HAP-1 (cell line): ENCODE data around the gene ADAMTS19.
A peak's percentile ranks its signal among the peaks of the same experiment; 100 is the strongest.

ENCODE experiments used
- DNase-seq, 2 experiments: peaks; one replicate each; pipeline ENCODE4 v3.0.0-alpha.2; 2016 to 2020; ENCODE audit warnings: low spot score in 2 of 2
- H3K27me3 ChIP-seq: fragments of 250-450 bp; sonication (Bioruptor Pico); 2 replicates; pipeline ENCODE4 v1.5.1; 2020; ENCODE audit warnings: low read depth, mild to moderate bottlenecking, moderate library complexity
- H3K36me3 ChIP-seq: fragments of 250-450 bp; sonication (Bioruptor Pico); replicated peaks from 2 replicates; pipeline ENCODE4 v1.5.1; 2020; ENCODE audit warnings: mild to moderate bottlenecking
- H3K4me1 ChIP-seq: fragments of 250-450 bp; sonication (Bioruptor Pico); 2 replicates; pipeline ENCODE4 v1.5.1; 2020; ENCODE audit warnings: mild to moderate bottlenecking
- H3K4me3 ChIP-seq: fragments of 250-450 bp; sonication (Bioruptor Pico); 2 replicates; pipeline ENCODE4 v1.5.1; 2020; ENCODE audit warnings: mild to moderate bottlenecking, moderate library complexity
- H3K9me3 ChIP-seq: fragments of 250-450 bp; sonication (Bioruptor Pico); 2 replicates; pipeline ENCODE4 v1.5.1; 2020; ENCODE audit warnings: mild to moderate bottlenecking, moderate library complexity
- in situ Hi-C: fragments of 300-500 bp; cut with MboI; formaldehyde crosslinking; loops from 3 replicates; pipeline ENCODE4 v1.14.3; 2020; ENCODE audit warnings: low sequenced_read_pairs, inconsistent platforms, mixed read lengths

ADAMTS19 gene

DNA sequence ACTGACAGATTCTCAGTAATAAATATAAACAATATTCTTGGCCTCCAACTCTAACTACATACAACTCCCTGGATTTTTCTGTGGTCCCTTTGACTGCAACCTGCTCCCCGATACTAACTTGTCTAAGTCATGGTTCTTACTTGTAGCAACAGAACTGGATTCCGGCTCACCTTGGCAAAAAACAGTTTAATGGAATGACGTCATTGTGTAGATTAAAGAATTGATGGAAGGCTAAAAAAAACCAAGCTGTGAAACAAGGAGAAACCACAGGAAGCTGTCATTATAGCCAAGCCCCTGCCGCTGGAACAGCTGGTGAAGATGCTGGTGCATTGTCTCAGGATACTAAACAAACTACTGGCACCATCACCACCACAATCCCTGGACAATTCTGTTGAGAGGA, 11.4 kb upstream of the ADAMTS19 start:
- Histone ChIP-seq H3K9me3 (no peaks in the 10 kb centered on the region), H3K27me3 (no peaks in the 10 kb centered on the region), H3K4me3 (no peak overlapping the region), H3K36me3 (no peaks in the 10 kb centered on the region), H3K4me1 (no peaks in the 10 kb centered on the region)
- in situ Hi-C loops, result no loop called here
- DNase-seq, result no peak

DNA sequence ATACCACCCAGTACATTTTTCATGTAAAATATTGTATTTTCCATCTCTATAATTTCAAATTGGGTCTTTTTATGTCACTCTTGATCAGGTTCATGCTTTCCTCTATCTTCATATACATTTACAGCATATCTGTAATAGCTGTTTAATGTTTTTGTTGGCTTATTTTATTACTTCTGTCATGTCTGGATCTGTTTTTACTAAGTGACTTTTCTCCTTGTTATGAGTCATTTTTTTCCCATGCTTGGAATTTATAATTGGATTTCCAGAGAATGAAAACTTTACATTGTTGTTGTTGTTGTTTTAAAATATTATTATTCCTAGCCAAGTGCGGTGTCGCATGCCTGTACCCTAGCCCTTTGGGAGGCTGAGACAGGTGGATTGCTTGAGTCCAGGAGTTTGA, 5.6 kb upstream of the ADAMTS19 start:
- in situ Hi-C loops, result no loop called here
- H3K9me3 ChIP-seq, result no peaks in the 10 kb centered on the region
- no peak for DNase-seq
- no peaks in the 10 kb centered on the region for H3K36me3 ChIP-seq
- H3K4me1 ChIP-seq, result no peaks in the 10 kb centered on the region
- no peaks in the 10 kb centered on the region; the same call in 1 of the 2 replicates for H3K27me3 ChIP-seq
- H3K4me3 ChIP-seq, result no peak overlapping the region

DNA sequence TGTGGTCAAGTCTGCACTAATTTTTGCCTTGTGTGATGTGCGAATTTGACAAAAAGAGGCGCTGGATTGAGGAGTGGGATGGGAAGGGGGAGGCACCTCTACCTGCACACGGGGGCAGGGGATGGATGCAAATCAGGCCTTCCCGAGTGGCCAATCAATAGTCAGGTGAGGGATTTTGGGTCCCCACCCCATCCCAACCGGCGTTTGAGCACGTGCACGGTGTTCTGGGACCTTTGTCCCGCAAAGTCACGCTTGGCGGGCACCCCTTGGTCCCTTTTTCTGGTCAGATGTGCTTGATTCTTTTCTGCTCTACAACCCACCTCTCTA, 685 bp upstream of the ADAMTS19 start:
- Histone ChIP-seq H3K4me3 (no peak overlapping the region), H3K9me3 (no peaks in the 10 kb centered on the region), H3K27me3 (peaks cover 18% of the 10 kb centered on the region), H3K4me1 (no peaks in the 10 kb centered on the region), H3K36me3 (no peaks in the 10 kb centered on the region)
- in situ Hi-C loops, result no loop called here
- DNase-seq, result no peak

DNA sequence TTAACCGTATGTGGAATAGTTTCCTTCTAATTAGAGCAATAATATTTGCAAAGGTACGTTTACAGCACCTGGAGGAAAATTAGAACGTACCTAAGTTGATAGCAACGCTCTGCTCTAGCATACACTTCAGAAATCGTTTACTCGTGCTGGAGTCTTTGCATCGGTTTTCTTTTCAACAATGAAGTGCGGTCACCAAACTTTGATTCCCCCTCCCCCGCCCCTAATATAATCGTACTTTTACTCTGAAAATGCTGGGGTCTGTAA, 506 bp downstream of the ADAMTS19 start:
- no peak for DNase-seq
- no peaks in the 10 kb centered on the region for H3K4me1 ChIP-seq
- peak overlapping the region; percentile 14 for H3K4me3 ChIP-seq
- peaks cover 18% of the 10 kb centered on the region for H3K27me3 ChIP-seq
- in situ Hi-C loops, result no loop called here
- H3K36me3 ChIP-seq, result no peaks in the 10 kb centered on the region
- no peaks in the 10 kb centered on the region for H3K9me3 ChIP-seq

DNA sequence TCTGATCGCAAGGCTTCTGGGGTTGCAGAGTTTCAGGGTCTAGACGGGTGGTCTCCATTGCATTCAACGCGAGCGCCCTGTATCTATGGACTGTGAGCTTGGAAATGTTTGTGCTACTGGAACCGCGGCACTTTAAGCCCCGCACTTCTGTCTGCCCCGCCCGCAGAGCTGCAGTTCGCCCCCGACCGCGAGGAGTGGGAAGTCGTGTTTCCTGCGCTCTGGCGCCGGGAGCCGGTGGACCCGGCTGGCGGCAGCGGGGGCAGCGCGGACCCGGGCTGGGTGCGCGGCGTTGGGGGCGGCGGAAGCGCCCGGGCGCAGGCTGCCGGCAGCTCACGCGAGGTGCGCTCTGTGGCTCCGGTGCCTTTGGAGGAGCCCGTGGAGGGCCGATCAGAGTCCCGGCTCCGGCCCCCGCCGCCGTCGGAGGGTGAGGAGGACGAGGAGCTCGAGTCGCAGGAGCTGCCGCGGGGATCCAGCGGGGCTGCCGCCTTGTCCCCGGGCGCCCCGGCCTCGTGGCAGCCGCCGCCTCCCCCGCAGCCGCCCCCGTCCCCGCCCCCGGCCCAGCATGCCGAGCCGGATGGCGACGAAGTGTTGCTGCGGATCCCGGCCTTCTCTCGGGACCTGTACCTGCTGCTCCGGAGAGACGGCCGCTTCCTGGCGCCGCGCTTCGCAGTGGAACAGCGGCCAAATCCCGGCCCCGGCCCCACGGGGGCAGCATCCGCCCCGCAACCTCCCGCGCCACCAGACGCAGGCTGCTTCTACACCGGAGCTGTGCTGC, 1.0 kb downstream of the ADAMTS19 start:
- H3K4me3 ChIP-seq, result peak overlapping the region; percentile 14
- H3K27me3 ChIP-seq, result peaks cover 18% of the 10 kb centered on the region
- no peaks in the 10 kb centered on the region for H3K4me1 ChIP-seq
- peak; percentile 10 to 67 for DNase-seq
- H3K9me3 ChIP-seq, result no peaks in the 10 kb centered on the region
- no peaks in the 10 kb centered on the region for H3K36me3 ChIP-seq
- in situ Hi-C loops, result no loop called here

DNA sequence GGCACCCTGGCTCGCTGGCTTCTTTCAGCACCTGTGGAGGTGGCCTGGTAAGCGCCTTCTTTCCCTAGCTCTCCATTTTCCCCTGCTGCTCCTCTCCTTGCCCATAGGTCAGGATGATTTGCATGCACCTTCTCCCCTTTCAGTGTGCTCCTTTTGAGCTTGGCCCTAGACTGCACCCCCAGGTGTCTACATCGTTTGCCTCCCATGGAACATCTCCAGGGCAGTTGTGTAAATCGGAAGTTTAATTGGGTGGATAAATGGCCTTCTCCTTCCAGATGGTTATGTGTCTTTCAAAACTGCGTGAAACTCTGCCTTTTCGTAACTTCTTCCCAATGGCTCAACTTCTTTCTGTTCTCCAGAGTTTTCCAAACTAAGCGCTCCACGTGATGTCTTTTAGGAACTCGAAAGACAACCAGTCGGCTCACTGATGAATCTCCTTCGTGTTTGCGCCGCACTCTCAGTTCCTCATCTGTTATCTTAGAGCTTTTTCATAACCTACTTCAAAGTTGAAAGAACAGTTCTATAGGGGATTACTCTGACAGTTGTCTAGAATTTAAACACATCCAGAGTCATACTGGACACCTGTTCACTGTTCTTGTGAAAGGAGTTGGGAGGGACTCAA, 1.7 kb downstream of the ADAMTS19 start:
- in situ Hi-C loops, result no loop called here
- DNase-seq, result no peak
- H3K9me3 ChIP-seq, result no peaks in the 10 kb centered on the region
- no peaks in the 10 kb centered on the region for H3K4me1 ChIP-seq
- peak overlapping the region; percentile 14; the same call in 1 of the 2 replicates for H3K4me3 ChIP-seq
- peaks cover 18% of the 10 kb centered on the region for H3K27me3 ChIP-seq
- no peaks in the 10 kb centered on the region for H3K36me3 ChIP-seq

DNA sequence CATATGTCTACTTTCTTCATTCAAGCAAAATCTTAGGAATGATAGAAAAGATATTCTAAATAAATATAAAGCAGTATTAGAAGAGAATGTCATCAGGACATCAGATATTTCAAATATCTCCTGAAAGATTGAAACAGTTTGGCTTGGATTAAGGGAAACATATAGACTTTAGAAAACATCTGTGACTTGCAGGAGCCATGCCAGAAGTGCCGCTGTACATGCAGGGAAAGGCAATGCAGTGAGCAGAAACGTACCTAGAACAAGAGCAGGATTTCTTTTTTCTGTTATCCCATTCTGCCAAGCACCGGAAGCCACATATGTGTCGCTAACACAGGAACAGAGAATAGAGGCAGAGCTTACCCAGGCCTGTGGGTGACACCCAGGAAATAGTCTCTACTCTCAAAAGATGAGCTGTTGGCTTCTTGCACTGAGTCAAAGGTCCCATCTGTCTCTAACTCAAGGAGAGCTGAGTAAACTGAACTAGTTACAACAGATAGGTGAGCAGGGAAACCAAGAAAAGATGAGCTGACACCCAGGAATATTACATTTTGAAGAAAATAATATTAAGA, 5.8 kb downstream of the ADAMTS19 start:
- H3K36me3 ChIP-seq, result no peaks in the 10 kb centered on the region
- peaks cover 12% of the 10 kb centered on the region for H3K27me3 ChIP-seq
- no peak overlapping the region for H3K4me3 ChIP-seq
- no peaks in the 10 kb centered on the region for H3K9me3 ChIP-seq
- H3K4me1 ChIP-seq, result no peaks in the 10 kb centered on the region
- in situ Hi-C loops, result no loop called here
- DNase-seq, result no peak

DNA sequence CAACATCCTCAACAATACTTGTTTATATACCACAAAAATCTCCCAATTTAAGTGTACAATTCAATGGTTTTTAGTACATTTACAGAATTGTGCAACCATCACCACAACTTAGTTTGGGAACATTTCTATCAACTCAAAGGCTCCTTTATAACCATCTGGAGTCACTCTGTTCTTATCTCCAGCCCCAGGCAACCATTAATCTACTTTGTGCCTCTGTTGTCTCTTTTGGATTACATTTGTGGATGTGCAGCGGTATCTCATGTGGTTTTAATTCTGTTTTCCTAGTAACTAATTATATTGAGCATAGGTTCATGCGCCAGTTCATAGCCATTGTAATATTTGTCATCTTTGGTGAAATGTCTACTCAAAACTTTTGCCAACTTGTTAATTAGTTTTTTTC, 14.4 kb downstream of the ADAMTS19 start:
- no peaks in the 10 kb centered on the region; the same call in 1 of the 2 replicates for H3K27me3 ChIP-seq
- in situ Hi-C loops, result no loop called here
- no peaks in the 10 kb centered on the region for H3K36me3 ChIP-seq
- H3K4me3 ChIP-seq, result no peak overlapping the region
- DNase-seq, result no peak
- H3K9me3 ChIP-seq, result no peaks in the 10 kb centered on the region
- no peaks in the 10 kb centered on the region for H3K4me1 ChIP-seq

DNA sequence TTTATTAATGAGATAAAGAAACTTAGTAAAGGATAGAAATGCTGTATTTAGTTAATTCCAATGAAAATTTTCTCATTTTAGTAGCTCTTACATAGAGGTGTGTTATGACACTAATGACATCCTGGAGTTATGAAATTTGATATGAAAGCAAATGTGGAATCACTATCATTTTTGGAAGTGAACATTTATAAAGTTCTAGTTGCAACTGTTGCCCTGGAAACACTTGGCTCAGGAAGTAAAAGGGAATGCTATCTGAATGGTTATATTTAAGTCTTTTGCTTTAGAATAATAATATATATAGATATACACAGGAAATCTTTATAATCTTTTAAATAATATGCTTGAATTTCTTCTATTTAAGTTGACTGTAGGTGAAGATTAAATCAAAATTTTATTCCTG, 16.7 kb downstream of the ADAMTS19 start:
- no peak for DNase-seq
- Histone ChIP-seq H3K4me3 (no peak overlapping the region), H3K4me1 (no peaks in the 10 kb centered on the region), H3K9me3 (no peaks in the 10 kb centered on the region), H3K36me3 (no peaks in the 10 kb centered on the region), H3K27me3 (no peaks in the 10 kb centered on the region; the same call in 1 of the 2 replicates)
- in situ Hi-C loops, result no loop called here

DNA sequence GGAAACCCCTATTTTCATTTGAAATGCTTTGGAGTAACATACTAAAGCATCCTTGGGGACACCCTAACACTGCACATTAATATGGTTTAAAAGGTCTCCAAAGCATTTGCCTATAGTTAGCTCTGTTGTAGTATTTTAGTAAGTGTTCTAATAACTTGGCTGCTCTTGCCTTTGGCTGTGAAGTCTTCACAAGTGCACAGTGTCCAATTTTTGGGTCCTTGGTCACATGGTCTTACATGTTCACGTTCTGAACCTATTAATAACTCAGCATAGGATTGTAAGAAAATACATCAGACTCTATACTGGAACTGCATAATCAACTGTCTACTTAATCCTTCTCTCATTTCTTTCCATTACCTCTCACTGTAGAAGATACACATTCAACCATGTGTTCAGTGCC, 17.4 kb downstream of the ADAMTS19 start:
- Histone ChIP-seq H3K4me1 (no peaks in the 10 kb centered on the region), H3K36me3 (no peaks in the 10 kb centered on the region), H3K9me3 (no peaks in the 10 kb centered on the region), H3K4me3 (no peak overlapping the region), H3K27me3 (no peaks in the 10 kb centered on the region; the same call in 1 of the 2 replicates)
- in situ Hi-C loops, result no loop called here
- DNase-seq, result no peak

DNA sequence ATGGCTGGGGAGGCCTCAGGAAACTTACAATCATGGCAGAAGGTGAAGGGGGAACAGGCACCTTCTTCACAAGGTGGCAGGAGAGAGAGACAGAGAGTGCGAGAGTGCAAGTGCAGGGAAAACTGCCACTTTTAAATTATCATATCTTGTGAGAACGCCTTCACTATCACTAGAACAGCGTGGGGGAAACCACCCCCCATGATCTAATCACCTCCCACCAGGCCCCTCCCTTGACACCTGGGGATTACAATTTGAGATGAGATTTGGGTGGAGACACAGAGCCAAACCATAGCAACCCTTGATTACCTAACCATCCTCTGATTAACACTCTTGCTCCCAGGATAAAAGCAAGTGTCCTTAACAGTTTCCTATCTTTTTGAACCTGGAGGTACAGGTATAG, 21.1 kb downstream of the ADAMTS19 start:
- Histone ChIP-seq H3K4me3 (no peak overlapping the region), H3K27me3 (no peaks in the 10 kb centered on the region; the same call in 1 of the 2 replicates), H3K4me1 (no peaks in the 10 kb centered on the region), H3K9me3 (no peaks in the 10 kb centered on the region), H3K36me3 (no peaks in the 10 kb centered on the region)
- in situ Hi-C loops, result no loop called here
- no peak for DNase-seq

DNA sequence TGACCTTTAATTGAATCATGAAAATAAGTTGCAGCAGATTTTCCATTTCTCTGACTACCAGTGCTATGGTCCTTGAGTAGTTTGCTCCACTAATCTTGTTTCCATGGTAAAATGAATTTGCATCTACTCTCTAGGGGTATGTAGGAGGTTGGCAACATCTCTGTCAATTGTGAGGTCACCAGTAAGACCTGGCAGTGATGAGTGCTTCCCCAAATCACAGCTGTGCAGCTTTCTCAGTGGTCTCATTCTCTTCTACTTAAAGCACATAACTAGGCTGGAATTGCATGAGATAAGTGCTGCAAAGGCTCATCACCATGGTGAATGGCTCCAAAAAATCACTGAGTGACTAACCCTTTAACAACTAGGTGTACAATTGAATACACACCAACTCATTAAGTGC, 36.3 kb downstream of the ADAMTS19 start:
- no peaks in the 10 kb centered on the region for H3K4me1 ChIP-seq
- in situ Hi-C loops, result no loop called here
- DNase-seq, result no peak
- H3K4me3 ChIP-seq, result no peak overlapping the region
- H3K27me3 ChIP-seq, result no peaks in the 10 kb centered on the region
- no peaks in the 10 kb centered on the region for H3K9me3 ChIP-seq
- H3K36me3 ChIP-seq, result no peaks in the 10 kb centered on the region

DNA sequence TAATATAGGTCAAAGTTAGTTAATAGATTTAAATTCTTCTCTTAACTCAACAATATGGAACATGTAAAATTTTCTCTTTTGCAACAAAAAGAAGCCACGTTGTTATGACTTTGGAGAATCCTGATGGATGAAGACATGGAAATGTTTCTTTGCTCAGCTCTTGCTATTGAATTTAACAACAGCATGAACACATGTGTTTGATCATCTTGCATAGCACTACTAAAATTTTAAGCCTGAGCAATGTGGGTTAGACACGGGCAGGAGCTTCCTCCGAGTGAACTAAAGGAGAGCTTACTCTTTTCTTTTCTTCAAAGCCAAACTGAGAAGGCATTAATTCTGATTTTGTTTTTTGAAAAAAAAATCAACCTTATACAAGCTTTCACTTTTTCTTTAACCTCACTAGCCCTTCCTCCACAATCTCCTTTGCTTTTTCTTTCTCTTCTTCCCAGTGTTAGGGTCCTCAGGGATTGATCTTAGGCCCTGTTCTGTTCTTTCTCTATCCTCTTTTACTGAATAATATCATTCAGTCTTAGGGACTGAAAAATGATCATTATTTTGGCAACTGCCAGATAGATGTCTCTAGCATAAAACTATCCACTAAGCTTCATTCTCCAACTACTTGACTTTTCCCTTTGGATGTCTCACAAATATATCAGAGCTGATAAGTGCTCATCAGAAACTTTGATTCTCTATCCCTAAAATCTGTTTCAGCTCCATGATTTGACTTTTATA, 36.9 kb downstream of the ADAMTS19 start:
- Histone ChIP-seq H3K9me3 (no peaks in the 10 kb centered on the region), H3K4me1 (no peaks in the 10 kb centered on the region), H3K36me3 (no peaks in the 10 kb centered on the region), H3K4me3 (no peak overlapping the region), H3K27me3 (no peaks in the 10 kb centered on the region)
- in situ Hi-C loops, result no loop called here
- no peak for DNase-seq

DNA sequence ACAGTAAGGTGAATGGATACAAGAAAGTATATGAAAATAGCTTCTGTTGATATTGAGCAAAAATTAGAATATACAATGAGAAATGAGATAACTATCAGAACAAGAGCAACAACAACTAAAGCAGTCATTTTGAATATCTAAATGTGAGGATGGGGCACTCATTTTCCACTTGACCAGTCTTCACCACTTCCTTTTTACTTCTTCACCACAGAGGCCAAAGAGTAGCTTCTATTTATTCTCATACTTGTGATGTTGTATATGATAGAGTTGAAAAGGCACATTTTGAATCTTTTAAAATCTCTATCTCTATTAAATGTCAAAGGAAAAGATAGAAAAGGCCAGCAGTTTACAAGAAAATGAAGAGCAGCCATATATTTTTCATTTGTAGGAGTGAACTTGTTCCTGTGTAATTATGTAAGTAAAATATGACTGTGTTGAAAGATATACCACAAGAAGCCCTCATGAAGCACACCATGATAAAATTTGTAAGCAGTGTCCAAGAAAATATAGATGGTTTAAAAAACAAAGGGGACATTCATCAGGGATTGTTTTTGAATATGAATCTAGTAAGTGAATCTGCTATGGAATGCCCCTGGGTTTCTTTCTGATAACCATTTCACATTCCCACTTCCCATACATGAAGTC, 39.2 kb downstream of the ADAMTS19 start:
- in situ Hi-C loops, result no loop called here
- H3K36me3 ChIP-seq, result no peaks in the 10 kb centered on the region
- H3K4me1 ChIP-seq, result no peaks in the 10 kb centered on the region
- H3K9me3 ChIP-seq, result no peaks in the 10 kb centered on the region
- no peak overlapping the region for H3K4me3 ChIP-seq
- H3K27me3 ChIP-seq, result no peaks in the 10 kb centered on the region
- DNase-seq, result no peak
